ENCODE results near the gene CYS1. TPM values are rescaled to one million over a fixed set of nuclear protein-coding genes. Genes with fewer than 3 reads are reported as not detected.
"Not testable (repeated sequence)": the region's sequence is repeated elsewhere in the genome, so short reads cannot be mapped to it uniquely, and the experiment has no call there.

The CYS1 gene
- total RNA-seq, 1 donor from 2014 or later: 3.7 TPM

GRCh38 chr2:10016001-10016801 is 64.0 kb downstream of the CYS1 start:
- no peak for DNase-seq (ENCODE audit: low read depth)
- Histone ChIP-seq H3K27me3 (ENCODE audit: insufficient read depth, low read length) (peaks cover 9% of the 10 kb centered on the region), H3K36me3 (ENCODE audit: insufficient read depth, low read length) (no peaks in the 10 kb centered on the region), H3K4me3 (ENCODE audit: insufficient read depth, low read depth, low read length) (no peak overlapping the region), H3K4me1 (ENCODE audit: insufficient read depth, low read length) (no peaks in the 10 kb centered on the region), H4K20me1 (ENCODE audit: insufficient read depth, low read length) (no peaks in the 10 kb centered on the region), H3K4me2 (ENCODE audit: low read length) (no peak overlapping the region), H3K27ac (ENCODE audit: low read depth, low read length) (no peak overlapping the region), H2AFZ (ENCODE audit: low read depth, low read length) (no peak overlapping the region), H3K79me2 (ENCODE audit: insufficient read depth, low read length) (no peaks in the 10 kb centered on the region), H3K9me3 (ENCODE audit: insufficient read depth, low read depth, low read length) (peaks cover 2% of the 10 kb centered on the region), H3K9ac (ENCODE audit: low read length) (no peak overlapping the region)
- Mint-ChIP-seq H3K4me3 (ENCODE audit: unreplicated experiment) (no peak overlapping the region), H3K4me1 (ENCODE audit: low read depth, unreplicated experiment) (no peaks in the 10 kb centered on the region), H3K27ac (ENCODE audit: unreplicated experiment) (no peak overlapping the region), H3K36me3 (ENCODE audit: low read depth, unreplicated experiment) (no peaks in the 10 kb centered on the region), H3K27me3 (ENCODE audit: low read depth, unreplicated experiment) (peaks cover 20% of the 10 kb centered on the region), H3K9me3 (ENCODE audit: unreplicated experiment) (peaks cover 15% of the 10 kb centered on the region)
- FAIRE-seq: no peak
- no peak for TF ChIP-seq CTCF (IDR thresholded peaks at IDR 0.05; ENCODE audit: insufficient read depth, low read depth, low read length)

- H3K4me3 Mint-ChIP-seq (ENCODE audit: unreplicated experiment); H3K27ac Mint-ChIP-seq (ENCODE audit: unreplicated experiment); H3K9me3 ChIP-seq (ENCODE audit: insufficient read depth, low read depth, low read length); H4K20me1 ChIP-seq (ENCODE audit: insufficient read depth, low read length); H3K79me2 ChIP-seq (ENCODE audit: insufficient read depth, low read length); FAIRE-seq; H3K4me1 ChIP-seq (ENCODE audit: insufficient read depth, low read length); H3K36me3 ChIP-seq (ENCODE audit: insufficient read depth, low read length); H3K36me3 Mint-ChIP-seq (ENCODE audit: low read depth, unreplicated experiment); H3K4me3 ChIP-seq (ENCODE audit: insufficient read depth, low read depth, low read length); H3K4me2 ChIP-seq (ENCODE audit: low read length); H3K27ac ChIP-seq (ENCODE audit: low read depth, low read length); H3K9ac ChIP-seq (ENCODE audit: low read length); H3K27me3 ChIP-seq (ENCODE audit: insufficient read depth, low read length); H3K4me1 Mint-ChIP-seq (ENCODE audit: low read depth, unreplicated experiment); DNase-seq (ENCODE audit: low read depth); H2AFZ ChIP-seq (ENCODE audit: low read depth, low read length): not testable (repeated sequence)
- peaks cover 18% of the 10 kb centered on the region for H3K27me3 Mint-ChIP-seq (ENCODE audit: low read depth, unreplicated experiment)
- H3K9me3 Mint-ChIP-seq (ENCODE audit: unreplicated experiment): peaks cover 15% of the 10 kb centered on the region
Observed at GRCh38 chr2:10015376-10015989, 64.7 kb downstream of the CYS1 start.

DNA sequence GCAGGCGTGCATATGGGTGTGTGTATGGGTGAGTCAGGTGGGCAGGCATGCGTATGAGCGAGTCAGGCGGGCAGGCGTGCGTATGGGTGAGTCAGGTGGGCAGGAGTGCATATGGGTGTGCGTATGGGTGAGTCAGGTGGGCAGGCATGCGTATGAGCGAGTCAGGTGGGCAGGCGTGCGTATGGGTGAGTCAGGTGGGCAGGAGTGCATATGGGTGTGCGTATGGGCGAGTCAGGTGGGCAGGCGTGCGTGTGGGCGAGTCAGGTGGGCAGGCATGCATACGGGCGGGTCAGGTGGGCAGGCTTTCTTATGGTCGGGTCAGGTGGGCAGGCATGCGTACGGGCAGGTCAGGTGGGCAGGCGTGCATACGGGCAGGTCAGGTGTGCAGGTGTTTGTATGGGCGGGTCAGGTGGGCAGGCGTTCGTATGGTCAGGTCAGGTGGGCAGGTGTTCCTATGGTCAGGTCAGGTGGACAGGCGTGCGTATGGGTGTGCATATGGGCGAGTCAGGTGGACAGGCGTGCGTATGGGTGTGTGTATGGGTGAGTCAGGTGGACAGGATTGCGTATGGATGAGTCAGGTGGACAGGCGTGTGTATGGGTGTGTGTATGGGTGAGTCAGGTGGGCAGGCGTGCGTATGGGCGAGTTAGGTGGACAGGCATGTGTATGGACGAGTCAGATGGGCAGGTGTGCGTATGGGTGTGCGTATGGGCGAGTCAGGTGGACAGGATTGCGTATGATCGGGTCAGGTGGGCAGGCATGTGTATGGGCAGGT is 65.6 kb downstream of the CYS1 start:
- H3K4me3 Mint-ChIP-seq (ENCODE audit: unreplicated experiment): no peak overlapping the region
- FAIRE-seq: no peak
- TF ChIP-seq CTCF (IDR thresholded peaks at IDR 0.05; ENCODE audit: insufficient read depth, low read depth, low read length): no peak
- no peak for TF ChIP-seq EZH2 (IDR thresholded peaks at IDR 0.05; ENCODE audit: insufficient read depth, low read length)

GRCh38 chr2:10013651-10014417 is 66.4 kb downstream of the CYS1 start:
- not testable (repeated sequence) for H3K4me3 ChIP-seq (ENCODE audit: insufficient read depth, low read depth, low read length); H3K4me2 ChIP-seq (ENCODE audit: low read length); H4K20me1 ChIP-seq (ENCODE audit: insufficient read depth, low read length); H3K9me3 ChIP-seq (ENCODE audit: insufficient read depth, low read depth, low read length); H3K27me3 Mint-ChIP-seq (ENCODE audit: low read depth, unreplicated experiment); H3K36me3 ChIP-seq (ENCODE audit: insufficient read depth, low read length); H3K4me3 Mint-ChIP-seq (ENCODE audit: unreplicated experiment); H3K4me1 Mint-ChIP-seq (ENCODE audit: low read depth, unreplicated experiment); H3K4me1 ChIP-seq (ENCODE audit: insufficient read depth, low read length); H3K27ac ChIP-seq (ENCODE audit: low read depth, low read length); H2AFZ ChIP-seq (ENCODE audit: low read depth, low read length); H3K79me2 ChIP-seq (ENCODE audit: insufficient read depth, low read length); FAIRE-seq; H3K27ac Mint-ChIP-seq (ENCODE audit: unreplicated experiment); H3K27me3 ChIP-seq (ENCODE audit: insufficient read depth, low read length); H3K9ac ChIP-seq (ENCODE audit: low read length); DNase-seq (ENCODE audit: low read depth); H3K36me3 Mint-ChIP-seq (ENCODE audit: low read depth, unreplicated experiment)
- H3K9me3 Mint-ChIP-seq (ENCODE audit: unreplicated experiment): peaks cover 15% of the 10 kb centered on the region

More for the DNA sequence above, 65.6 kb downstream of the CYS1 start:
- Mint-ChIP-seq H3K27ac (ENCODE audit: unreplicated experiment) (no peak overlapping the region), H3K4me1 (ENCODE audit: low read depth, unreplicated experiment) (no peaks in the 10 kb centered on the region), H3K27me3 (ENCODE audit: low read depth, unreplicated experiment) (peaks cover 16% of the 10 kb centered on the region), H3K9me3 (ENCODE audit: unreplicated experiment) (peaks cover 15% of the 10 kb centered on the region), H3K36me3 (ENCODE audit: low read depth, unreplicated experiment) (no peaks in the 10 kb centered on the region)
- DNase-seq (ENCODE audit: low read depth): no peak
- Histone ChIP-seq H3K4me1 (ENCODE audit: insufficient read depth, low read length) (peaks cover 2% of the 10 kb centered on the region), H3K4me3 (ENCODE audit: insufficient read depth, low read depth, low read length) (no peak overlapping the region), H3K36me3 (ENCODE audit: insufficient read depth, low read length) (no peaks in the 10 kb centered on the region), H3K9me3 (ENCODE audit: insufficient read depth, low read depth, low read length) (peaks cover 2% of the 10 kb centered on the region), H3K4me2 (ENCODE audit: low read length) (no peak overlapping the region), H3K9ac (ENCODE audit: low read length) (no peak overlapping the region), H3K27ac (ENCODE audit: low read depth, low read length) (no peak overlapping the region), H3K79me2 (ENCODE audit: insufficient read depth, low read length) (no peaks in the 10 kb centered on the region), H3K27me3 (ENCODE audit: insufficient read depth, low read length) (peaks cover 5% of the 10 kb centered on the region), H2AFZ (ENCODE audit: low read depth, low read length) (no peak overlapping the region), H4K20me1 (ENCODE audit: insufficient read depth, low read length) (no peaks in the 10 kb centered on the region)

Measured in astrocyte (in vitro differentiated cells and primary cell).